GM18861 (cell line): ENCODE data around the gene DES.

ENCODE experiments used
- ATAC-seq: cut with Tn5 transposase; IDR thresholded peaks from one replicate; pipeline ENCODE4 v1.9.1; 2021; ENCODE audit not compliant: unreplicated experiment

The DES gene

GRCh38 chr2:219453671-219454590 is 35.8 kb downstream of the DES start:
- ATAC-seq = no peak

GRCh38 chr2:219455581-219455980 is 37.4 kb downstream of the DES start:
- no peak for ATAC-seq

GRCh38 chr2:219457784-219458369 is 39.7 kb downstream of the DES start:
- no peak for ATAC-seq

GRCh38 chr2:219458996-219459395 is 40.8 kb downstream of the DES start:
- ATAC-seq = no peak

- peak; percentile 71 for ATAC-seq
Observed at GRCh38 chr2:219459460-219460311, 41.5 kb downstream of the DES start.

- ATAC-seq = no peak
Observed at GRCh38 chr2:219460424-219460926, 42.3 kb downstream of the DES start.

GRCh38 chr2:219461047-219461514 is 42.9 kb downstream of the DES start:
- no peak for ATAC-seq

GRCh38 chr2:219461669-219462068 is 43.5 kb downstream of the DES start:
- no peak for ATAC-seq

- ATAC-seq = no peak
Observed at GRCh38 chr2:219462349-219462748, 44.2 kb downstream of the DES start.

GRCh38 chr2:219464286-219465032 is 46.3 kb downstream of the DES start:
- ATAC-seq = no peak

GRCh38 chr2:219465659-219466561 is 47.7 kb downstream of the DES start:
- no peak for ATAC-seq

GRCh38 chr2:219466816-219467735 is 48.9 kb downstream of the DES start:
- ATAC-seq = no peak

- ATAC-seq = no peak
Observed at GRCh38 chr2:219467736-219468075, 49.5 kb downstream of the DES start.

GRCh38 chr2:219468410-219469185 is 50.4 kb downstream of the DES start:
- ATAC-seq = no peak

GRCh38 chr2:219469186-219469724 is 51.1 kb downstream of the DES start:
- no peak for ATAC-seq

GRCh38 chr2:219470429-219470828 is 52.3 kb downstream of the DES start:
- ATAC-seq = no peak
